Uterus (tissue), 2 donors: ENCODE data around the gene ADM2.

Source experiments
- POLR2A ChIP-seq, 2 donors: fragments of 450-650 bp; IDR thresholded peaks; one replicate each; pipeline ENCODE4 v1.6.1; 2016; ENCODE audit warnings: antibody characterized with exemption in 2 of 2, mild to moderate bottlenecking in 1 of 2, moderate library complexity in 1 of 2
- TF ChIP-seq, protein P1 (sequence below), 4 experiments: fragments of 200-600 bp in 2 of 4; fragments of 450-650 bp in 2 of 4; sonication (generic) in 2 of 4; IDR thresholded peaks; one replicate each; pipeline ENCODE4 v1.5.1; 2016 to 2019; ENCODE audit warnings: antibody characterized with exemption in 4 of 4, mild to moderate bottlenecking in 2 of 4, moderate library complexity in 1 of 4

DNA sequence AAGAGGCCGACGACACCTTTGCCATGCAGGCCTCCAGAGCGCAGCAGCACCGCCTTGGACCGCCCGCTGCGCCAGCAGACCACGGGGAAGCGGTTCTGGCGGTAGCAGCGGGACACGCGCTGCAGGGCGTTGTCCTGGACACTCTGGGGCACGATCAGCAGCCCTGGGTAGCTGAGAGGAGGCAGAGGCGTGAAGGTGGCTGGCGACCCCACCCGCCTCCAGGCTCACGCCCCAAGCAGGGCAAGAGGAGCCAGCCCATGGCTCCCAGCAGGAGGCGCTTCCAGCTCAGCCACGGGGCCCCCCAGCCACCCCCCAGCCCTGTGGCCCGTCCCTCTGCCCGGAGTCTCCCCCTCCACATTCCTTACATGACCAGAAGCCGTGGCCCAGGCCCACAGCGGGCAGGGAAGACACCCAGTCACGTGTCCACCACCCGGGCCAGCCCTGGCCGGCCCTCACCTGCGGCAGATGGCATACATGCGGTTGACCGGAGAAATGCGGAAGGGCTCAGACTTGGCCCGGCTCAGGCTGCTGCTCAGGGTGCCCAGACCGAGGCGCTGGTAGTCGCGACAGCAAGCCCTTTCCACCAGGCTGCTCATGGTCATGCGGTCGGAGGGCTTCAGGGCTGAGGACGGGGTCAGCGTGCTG is 21.7 kb upstream of the ADM2 start:
- TF ChIP-seq POLR2A (IDR thresholded peaks at IDR 0.05) = no peak
- TF ChIP-seq, protein P1, sequence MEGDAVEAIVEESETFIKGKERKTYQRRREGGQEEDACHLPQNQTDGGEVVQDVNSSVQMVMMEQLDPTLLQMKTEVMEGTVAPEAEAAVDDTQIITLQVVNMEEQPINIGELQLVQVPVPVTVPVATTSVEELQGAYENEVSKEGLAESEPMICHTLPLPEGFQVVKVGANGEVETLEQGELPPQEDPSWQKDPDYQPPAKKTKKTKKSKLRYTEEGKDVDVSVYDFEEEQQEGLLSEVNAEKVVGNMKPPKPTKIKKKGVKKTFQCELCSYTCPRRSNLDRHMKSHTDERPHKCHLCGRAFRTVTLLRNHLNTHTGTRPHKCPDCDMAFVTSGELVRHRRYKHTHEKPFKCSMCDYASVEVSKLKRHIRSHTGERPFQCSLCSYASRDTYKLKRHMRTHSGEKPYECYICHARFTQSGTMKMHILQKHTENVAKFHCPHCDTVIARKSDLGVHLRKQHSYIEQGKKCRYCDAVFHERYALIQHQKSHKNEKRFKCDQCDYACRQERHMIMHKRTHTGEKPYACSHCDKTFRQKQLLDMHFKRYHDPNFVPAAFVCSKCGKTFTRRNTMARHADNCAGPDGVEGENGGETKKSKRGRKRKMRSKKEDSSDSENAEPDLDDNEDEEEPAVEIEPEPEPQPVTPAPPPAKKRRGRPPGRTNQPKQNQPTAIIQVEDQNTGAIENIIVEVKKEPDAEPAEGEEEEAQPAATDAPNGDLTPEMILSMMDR (IDR thresholded peaks at IDR 0.05) = no peak
